Lung (tissue), 12 donors: Measurements from ENCODE around the gene FILIP1L. TPM values are rescaled to one million over a fixed set of nuclear protein-coding genes. Genes with fewer than 3 reads are reported as not detected.

Experiments
- ATAC-seq: fragments of 200-7000 bp; cut with Tn5 transposase; one replicate; pipeline ENCODE4 v1.9.1; 2020; ENCODE audit warnings: moderate number of reproducible peaks; ENCODE audit not compliant: insufficient read depth, low FRiP score
- DNase-seq, 3 donors: peaks; one replicate each; pipeline ENCODE4 v3.0.0-alpha.2; 2013 to 2017
- H3K27ac ChIP-seq, 2 donors: one replicate each; pipeline ENCODE4 v1.5.1; 2013; ENCODE audit warnings: mild to moderate bottlenecking in 2 of 2, moderate library complexity in 2 of 2, control low read depth in 1 of 2, inconsistent platforms in 1 of 2, low read depth in 1 of 2, low read length in 1 of 2
- H3K27me3 ChIP-seq, 3 donors: one replicate each; pipeline ENCODE4 v1.5.1; 2013; ENCODE audit warnings: low read length in 2 of 3; ENCODE audit not compliant: control insufficient read depth in 3 of 3, insufficient read depth in 3 of 3
- H3K36me3 ChIP-seq, 4 donors: one replicate each; pipeline ENCODE4 v1.5.1; 2013; ENCODE audit warnings: low read length in 4 of 4, mild to moderate bottlenecking in 1 of 4, moderate library complexity in 1 of 4; ENCODE audit not compliant: control insufficient read depth in 4 of 4, insufficient read depth in 4 of 4
- H3K4me1 ChIP-seq, 5 donors: one replicate each; pipeline ENCODE4 v1.5.1; 2013; ENCODE audit warnings: low read length in 5 of 5, mild to moderate bottlenecking in 2 of 5, moderate library complexity in 1 of 5; ENCODE audit not compliant: control insufficient read depth in 5 of 5, insufficient read depth in 5 of 5
- H3K4me3 ChIP-seq: one replicate; pipeline ENCODE4 v1.5.1; 2013; ENCODE audit warnings: mild to moderate bottlenecking, control low read depth, moderate library complexity
- H3K9ac ChIP-seq, 2 donors: one replicate each; pipeline ENCODE4 v1.5.1; 2013; ENCODE audit warnings: low read length in 2 of 2, control low read depth in 1 of 2; ENCODE audit not compliant: insufficient read depth in 1 of 2
- H3K9me3 ChIP-seq, 4 donors: one replicate each; pipeline ENCODE4 v1.5.1; 2013; ENCODE audit warnings: low read length in 3 of 4, mild to moderate bottlenecking in 1 of 4, moderate library complexity in 1 of 4; ENCODE audit not compliant: control insufficient read depth in 4 of 4, insufficient read depth in 3 of 4
- WGBS, 2 donors: extraction: QIAGEN DNeasy Blood & Tissue Kit; methylation state at CpG; one replicate each; pipeline ENCODE4 v1.1.7; 2013; 5-methylcytosine and 5-hydroxymethylcytosine counted together
- polyA plus RNA-seq, 2 donors: library from polyadenylated mRNA; stranded (reverse); fragments of 200-250 nt; gene quantifications; one replicate each; pipeline ENCODE4 v1.2.1, GENCODE V29; 2013
- total RNA-seq, 2 donors: library from RNA; depleted of rRNA in 1 of 2; stranded (reverse); fragments of >200 nt in 1 of 2; gene quantifications; one replicate each; pipeline ENCODE4 v1.2.1, GENCODE V29; 2014 to 2021
- TF ChIP-seq, protein P1 (sequence below): IDR thresholded peaks from 2 replicates; pipeline ENCODE4 v1.5.1; 2012; ENCODE audit warnings: mild to moderate bottlenecking; ENCODE audit errors: control extremely low read depth, extremely low read depth
- donor health status: control.
- donor health status: control.
- donor health status: Bipolar disorder and iron deficiency.
- donor health status: healthy.
- donor health status: DM: yes; HTN: yes; CAD: no.

Gene FILIP1L
- total and polyA plus RNA-seq, 4 donors = 8.3 to 27.8 (median 22.5) TPM

DNA sequence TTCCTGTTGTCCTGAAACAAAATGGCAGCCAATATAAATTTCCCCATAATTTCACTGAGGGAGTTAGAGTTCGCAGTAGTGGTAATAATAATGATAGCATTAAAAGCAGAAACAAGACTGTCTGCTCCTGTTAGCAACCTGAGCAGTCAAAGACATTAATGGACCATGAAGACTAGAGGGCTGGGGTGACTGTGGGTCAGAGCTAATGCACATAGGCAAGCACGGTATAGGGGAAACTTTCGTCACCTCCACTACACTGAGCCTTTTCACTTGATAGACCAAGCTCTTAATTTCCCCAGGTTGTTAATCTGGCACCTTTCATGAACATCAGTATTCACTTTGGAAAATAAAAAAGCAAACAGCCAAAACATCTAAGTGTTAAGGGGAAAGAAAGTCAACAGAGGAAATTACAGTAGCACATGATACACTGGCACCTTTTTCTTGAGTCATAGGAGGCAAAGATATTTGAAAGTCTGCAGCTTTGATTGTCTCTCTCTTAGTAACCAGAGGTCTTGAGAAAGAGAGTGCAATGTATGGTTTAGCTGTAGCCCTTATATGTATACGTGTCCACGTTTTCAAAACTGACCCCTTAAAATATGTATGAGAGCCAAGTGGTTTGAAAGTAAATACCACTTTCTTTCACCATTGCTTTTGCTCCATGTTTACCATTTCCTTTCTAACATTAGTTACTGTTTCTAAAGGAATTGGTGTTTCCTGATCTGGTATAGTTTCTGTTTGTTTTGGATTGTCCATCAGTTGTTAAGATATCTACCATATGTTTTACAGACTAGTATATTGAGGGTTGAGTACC is 104.8 kb downstream of the FILIP1L start:
- H3K9ac ChIP-seq = no peak overlapping the region
- H3K4me1 ChIP-seq = peaks cover 0 to 22% (median 0%) of the 10 kb centered on the region in 5 donors
- peak in 1 of 3 donors; percentile 22 for DNase-seq
- no peak overlapping the region for H3K4me3 ChIP-seq
- peak overlapping the region in 1 of 2 donors; percentile 33 for H3K27ac ChIP-seq
- H3K27me3 ChIP-seq = no peaks in the 10 kb centered on the region
- ATAC-seq = no peak
- no peaks in the 10 kb centered on the region for H3K36me3 ChIP-seq
- WGBS, 2 donors = 70 to 84% methylated on average over 5 of the region's 5 CpGs
- no peaks in the 10 kb centered on the region for H3K9me3 ChIP-seq
- TF ChIP-seq, protein P1, sequence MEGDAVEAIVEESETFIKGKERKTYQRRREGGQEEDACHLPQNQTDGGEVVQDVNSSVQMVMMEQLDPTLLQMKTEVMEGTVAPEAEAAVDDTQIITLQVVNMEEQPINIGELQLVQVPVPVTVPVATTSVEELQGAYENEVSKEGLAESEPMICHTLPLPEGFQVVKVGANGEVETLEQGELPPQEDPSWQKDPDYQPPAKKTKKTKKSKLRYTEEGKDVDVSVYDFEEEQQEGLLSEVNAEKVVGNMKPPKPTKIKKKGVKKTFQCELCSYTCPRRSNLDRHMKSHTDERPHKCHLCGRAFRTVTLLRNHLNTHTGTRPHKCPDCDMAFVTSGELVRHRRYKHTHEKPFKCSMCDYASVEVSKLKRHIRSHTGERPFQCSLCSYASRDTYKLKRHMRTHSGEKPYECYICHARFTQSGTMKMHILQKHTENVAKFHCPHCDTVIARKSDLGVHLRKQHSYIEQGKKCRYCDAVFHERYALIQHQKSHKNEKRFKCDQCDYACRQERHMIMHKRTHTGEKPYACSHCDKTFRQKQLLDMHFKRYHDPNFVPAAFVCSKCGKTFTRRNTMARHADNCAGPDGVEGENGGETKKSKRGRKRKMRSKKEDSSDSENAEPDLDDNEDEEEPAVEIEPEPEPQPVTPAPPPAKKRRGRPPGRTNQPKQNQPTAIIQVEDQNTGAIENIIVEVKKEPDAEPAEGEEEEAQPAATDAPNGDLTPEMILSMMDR = no peak

DNA sequence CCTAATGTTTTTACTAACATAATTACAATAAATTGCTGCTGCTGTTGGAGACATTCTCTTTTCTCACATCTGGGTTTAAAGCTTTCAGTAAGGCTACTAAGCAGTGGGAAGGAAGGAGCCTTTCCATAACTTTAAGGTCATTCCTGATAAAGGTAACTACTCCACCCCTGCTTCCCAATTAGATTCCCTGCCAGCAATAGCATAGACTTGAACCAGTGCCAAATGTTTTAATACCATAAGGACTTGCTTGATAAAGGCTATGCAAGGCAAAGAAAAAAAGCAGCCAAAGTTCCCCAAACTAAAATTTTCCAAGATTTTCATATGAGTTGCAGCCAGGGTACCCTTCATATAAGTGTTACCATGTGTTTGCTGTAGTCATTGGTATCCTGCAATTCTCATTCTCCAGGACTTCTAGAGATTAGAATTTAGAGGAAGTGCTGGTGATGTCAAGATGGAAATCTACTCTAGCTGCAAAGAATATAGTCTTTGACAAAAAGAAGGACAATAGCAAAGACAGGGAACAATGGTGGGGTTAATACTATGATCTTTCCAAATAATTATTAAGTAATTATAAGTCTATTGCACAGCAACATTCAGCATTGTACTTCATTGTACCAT is 106.1 kb downstream of the FILIP1L start:
- peak overlapping the region in 1 of 2 donors; percentile 21 for H3K27ac ChIP-seq
- H3K27me3 ChIP-seq = no peaks in the 10 kb centered on the region
- TF ChIP-seq, protein P1 = no peak
- H3K9me3 ChIP-seq = no peaks in the 10 kb centered on the region
- no peaks in the 10 kb centered on the region for H3K36me3 ChIP-seq
- no peak overlapping the region for H3K9ac ChIP-seq
- ATAC-seq (no peak), DNase-seq (peak in 1 of 3 donors; percentile 34)
- H3K4me1 ChIP-seq = peaks cover 0 to 28% (median 0%) of the 10 kb centered on the region in 5 donors
- H3K4me3 ChIP-seq = no peak overlapping the region

DNA sequence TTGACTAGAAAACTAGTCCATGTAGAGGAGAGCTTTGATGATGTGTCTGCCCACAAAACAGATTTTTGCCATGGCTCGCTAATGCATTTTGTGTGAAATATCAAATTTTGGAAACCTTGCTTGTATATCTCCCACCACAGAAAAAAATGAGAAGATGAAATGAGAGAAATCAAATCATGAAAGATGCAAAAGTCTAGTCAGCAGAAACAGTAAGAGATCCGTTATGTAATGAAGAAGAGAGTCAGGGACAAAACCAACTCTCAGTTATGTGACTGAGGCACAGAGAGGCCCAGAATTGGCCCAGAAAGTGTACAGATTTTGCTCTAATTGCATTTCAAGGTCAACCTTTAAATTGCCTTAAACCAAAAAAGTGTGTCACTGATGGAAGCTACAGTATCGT is 107.0 kb downstream of the FILIP1L start:
- H3K36me3 ChIP-seq = no peaks in the 10 kb centered on the region
- DNase-seq = no peak
- TF ChIP-seq, protein P1 = no peak
- no peak overlapping the region for H3K27ac ChIP-seq
- 95 to 97% methylated on average over 3 of the region's 3 CpGs for WGBS, 2 donors
- no peak overlapping the region for H3K9ac ChIP-seq
- H3K9me3 ChIP-seq = no peaks in the 10 kb centered on the region
- H3K27me3 ChIP-seq = no peaks in the 10 kb centered on the region
- peaks cover 0 to 35% (median 0%) of the 10 kb centered on the region in 5 donors for H3K4me1 ChIP-seq
- no peak overlapping the region for H3K4me3 ChIP-seq
- no peak for ATAC-seq
